GM19035 (cell line): Measurements from ENCODE around the gene HIBADH.

ENCODE experiments used
- ATAC-seq: cut with Tn5 transposase; IDR thresholded peaks from one replicate; pipeline ENCODE4 v1.9.1; 2021; ENCODE audit not compliant: unreplicated experiment

HIBADH gene

DNA sequence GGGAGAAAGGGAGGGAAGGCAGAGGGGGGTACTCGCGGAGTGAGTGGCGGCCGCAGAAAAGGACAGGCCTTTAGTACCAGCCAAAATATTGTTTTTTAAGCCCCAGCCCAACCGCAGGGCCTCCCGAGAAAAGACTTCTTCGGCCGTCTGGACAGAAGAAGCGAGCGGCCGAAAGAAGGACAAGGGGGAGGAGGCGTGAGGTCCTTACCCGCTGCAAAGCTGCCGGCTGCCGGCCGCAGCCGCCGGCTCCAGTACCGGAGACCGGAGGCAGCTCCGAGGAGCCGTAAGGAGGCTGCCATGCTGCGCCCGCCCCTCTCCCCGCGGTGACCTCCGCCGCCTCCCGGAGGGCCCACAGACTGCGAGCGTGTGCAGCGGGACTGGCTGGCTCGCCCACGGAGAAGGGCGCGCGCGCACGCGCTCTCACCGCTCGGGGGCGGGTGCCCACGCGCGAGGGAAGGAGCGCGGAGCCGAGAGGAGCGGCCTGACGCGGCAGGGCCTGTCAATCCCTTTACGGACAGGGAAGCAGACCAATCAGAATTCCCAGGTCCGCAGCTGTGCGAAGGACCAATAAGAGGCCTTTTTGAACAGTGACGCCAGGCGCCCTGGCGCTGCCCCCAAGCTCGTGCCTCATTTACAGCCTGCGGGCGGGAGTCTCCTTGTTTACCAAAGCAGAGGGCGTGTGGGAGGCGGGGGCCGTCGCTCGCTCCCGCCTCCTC is at the start of gene HIBADH:
HIBADH (minus strand) TSS at position 394 of the 716 bp plus-strand sequence; CDS start at position 299, 95 bp downstream.
- ATAC-seq, result peak; percentile 99

GRCh38 chr7:27712217-27712616 is 49.5 kb upstream of the HIBADH start:
- no peak for ATAC-seq

GRCh38 chr7:27709137-27710075 is 46.7 kb upstream of the HIBADH start:
- no peak for ATAC-seq

DNA sequence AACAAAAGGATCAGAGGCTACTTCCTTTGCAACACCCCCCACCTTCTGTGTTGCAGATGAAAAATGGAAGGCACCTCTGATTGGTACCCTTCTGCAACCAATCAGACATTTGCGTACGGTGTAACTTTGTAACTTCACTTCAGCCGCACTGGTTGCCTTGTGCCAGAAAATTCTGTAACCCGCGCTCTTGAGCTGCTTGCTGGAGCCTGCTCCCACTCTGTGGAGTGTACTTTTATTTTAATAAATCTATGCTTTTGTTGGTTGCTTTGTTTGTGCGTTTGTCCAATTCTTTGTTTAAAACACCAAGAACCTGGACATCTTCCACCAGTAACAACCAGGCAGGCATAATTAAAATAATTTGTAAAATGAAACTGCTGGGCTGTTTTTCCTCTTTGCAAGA is 45.8 kb upstream of the HIBADH start:
- ATAC-seq, result no peak

DNA sequence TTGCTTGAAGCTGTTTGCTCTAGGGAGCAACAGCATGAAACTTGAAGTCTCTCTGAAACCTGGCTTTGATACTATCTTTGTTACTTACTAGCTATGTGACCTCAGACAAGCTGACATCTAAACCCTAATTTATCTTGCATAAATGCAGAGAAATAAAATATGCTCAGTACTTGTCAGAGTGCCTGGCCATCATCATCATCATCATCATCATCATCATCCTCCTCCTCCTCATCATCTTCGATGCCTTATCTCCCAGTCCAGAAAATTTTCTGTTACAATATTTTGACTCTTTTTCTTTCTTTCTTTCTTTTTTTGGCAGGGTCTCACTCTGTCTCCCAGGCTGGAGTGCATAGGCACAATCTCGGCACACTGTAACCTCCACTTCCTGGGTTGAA is 42.5 kb upstream of the HIBADH start:
- ATAC-seq, result no peak

- no peak for ATAC-seq
Measured at GRCh38 chr7:27704422-27705199, 41.9 kb upstream of the HIBADH start.

- ATAC-seq, result no peak
Measured at GRCh38 chr7:27703181-27703580, 40.5 kb upstream of the HIBADH start.

DNA sequence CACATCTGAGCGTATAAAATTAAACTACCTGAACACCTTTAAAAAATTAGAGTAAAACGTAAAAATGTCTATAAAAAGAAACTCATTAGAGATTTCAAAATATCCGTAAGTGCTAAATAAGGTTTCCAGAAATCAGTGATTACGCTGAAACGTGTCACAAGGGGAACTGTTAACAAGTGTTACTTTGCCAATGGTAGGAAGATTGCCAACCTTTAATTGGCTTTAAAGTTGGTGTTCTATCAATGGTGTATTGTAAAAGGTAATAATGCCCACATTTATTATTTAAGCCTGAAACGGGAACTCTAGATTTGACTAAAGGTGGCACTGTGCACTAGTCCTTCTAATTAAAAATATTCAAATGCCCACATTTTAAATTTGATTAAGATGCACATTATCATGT is 37.8 kb upstream of the HIBADH start:
- ATAC-seq, result no peak

GRCh38 chr7:27699751-27700150 is 37.1 kb upstream of the HIBADH start:
- no peak for ATAC-seq

DNA sequence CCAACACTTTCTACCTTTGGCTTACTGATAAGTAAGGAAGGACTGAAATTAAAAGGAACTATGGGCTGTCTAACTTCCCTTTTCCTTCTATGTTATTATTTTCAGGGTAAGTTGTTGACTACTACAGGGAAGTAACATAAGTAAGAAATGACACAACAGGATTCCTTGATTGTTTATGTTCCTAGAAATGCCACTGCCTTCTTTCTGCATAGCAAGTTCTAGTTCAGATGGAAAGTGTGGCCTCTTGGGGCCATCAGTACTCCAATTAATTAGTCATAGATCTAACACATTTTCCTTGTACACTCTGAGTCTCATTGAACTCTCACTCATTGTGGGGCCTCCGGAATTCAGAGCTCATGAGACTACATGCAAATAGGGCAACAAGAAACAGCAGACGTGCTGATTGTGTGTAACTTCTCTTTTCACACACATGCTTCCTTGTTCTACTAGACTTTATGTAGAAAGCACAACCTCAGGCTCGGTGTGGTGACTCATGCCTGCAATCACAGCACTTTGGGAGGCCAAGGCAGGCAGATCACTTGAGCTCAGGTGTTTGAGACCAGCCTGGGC is 35.3 kb upstream of the HIBADH start:
- ATAC-seq, result peak; percentile 60

GRCh38 chr7:27695096-27695495 is 32.4 kb upstream of the HIBADH start:
- ATAC-seq, result no peak

GRCh38 chr7:27693794-27694193 is 31.1 kb upstream of the HIBADH start:
- ATAC-seq, result no peak

GRCh38 chr7:27690649-27691048 is 28.0 kb upstream of the HIBADH start:
- no peak for ATAC-seq

- no peak for ATAC-seq
Measured at GRCh38 chr7:27689591-27690164, 27.0 kb upstream of the HIBADH start.

DNA sequence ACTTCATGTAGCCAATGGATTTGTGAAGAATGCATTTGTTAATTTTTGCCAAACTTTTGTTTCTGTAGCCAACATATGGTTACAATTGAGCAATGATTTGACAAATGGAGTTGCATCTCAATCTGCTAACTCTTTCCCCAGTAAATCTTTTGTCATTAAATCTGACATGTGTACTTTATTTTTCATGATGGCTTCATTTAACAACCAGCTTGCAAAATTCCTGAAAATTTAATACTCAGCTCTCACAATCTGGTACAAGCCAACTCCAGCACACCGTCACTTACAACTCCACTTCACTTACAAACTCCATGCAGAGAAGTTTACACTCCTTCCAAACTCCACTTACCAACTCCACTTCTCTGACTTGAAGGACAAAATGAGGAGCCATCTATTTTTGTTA is 26.5 kb upstream of the HIBADH start:
- no peak for ATAC-seq

- no peak for ATAC-seq
Measured at GRCh38 chr7:27688646-27689045, 26.0 kb upstream of the HIBADH start.

- ATAC-seq, result no peak
Measured at GRCh38 chr7:27688056-27688455, 25.4 kb upstream of the HIBADH start.

GRCh38 chr7:27686315-27686714 is 23.6 kb upstream of the HIBADH start:
- ATAC-seq, result no peak

DNA sequence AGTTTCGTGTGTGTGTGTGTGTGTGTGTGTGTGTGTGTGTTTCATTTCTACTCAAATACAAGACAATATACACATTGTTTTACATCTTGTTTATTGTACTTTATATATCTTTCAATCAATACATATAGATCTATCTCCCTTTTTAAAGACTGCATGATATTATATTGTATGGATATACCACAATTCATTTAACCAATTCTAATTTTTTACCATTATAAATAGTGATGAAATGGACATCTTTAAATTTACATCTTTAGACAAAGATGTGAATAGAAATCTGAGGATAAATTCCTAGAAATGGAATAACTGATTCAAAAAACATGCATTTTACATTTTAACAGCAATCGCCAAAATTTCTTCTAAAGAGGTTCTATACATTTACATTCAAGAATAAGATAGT is 23.2 kb upstream of the HIBADH start:
- ATAC-seq, result no peak

DNA sequence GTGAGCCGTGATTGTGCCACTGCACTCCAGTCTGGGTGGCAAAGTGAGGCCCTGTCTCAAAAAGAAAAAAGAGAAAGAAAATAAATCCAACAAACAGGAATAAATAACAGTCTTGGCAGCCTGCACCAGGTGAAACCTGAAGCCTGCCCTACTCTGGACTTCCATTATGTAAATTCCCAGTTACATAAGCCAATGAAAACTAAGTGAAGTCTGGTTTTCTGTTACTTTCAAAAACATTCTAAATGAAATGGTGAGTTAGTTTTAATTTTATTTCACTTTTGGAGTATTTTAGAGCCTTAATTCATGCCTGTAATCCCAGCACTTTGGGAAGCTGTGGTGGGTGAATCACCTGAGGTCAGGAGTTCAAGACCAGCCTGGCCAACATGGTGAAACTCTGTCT is 22.5 kb upstream of the HIBADH start:
- no peak for ATAC-seq

- ATAC-seq, result no peak
Measured at GRCh38 chr7:27684491-27684890, 21.8 kb upstream of the HIBADH start.
